WTC11 (cell line): ENCODE results near the gene FZR1. TPM values are rescaled to one million over a fixed set of nuclear protein-coding genes. Genes with fewer than 3 reads are reported as not detected.
A peak's percentile ranks its signal among the peaks of the same experiment; 100 is the strongest.

Source experiments
- ATF6 ChIP-seq: sonication (generic); formaldehyde crosslinking; IDR thresholded peaks from 2 replicates; pipeline ENCODE4 v1.8.1; 2023; ENCODE audit warnings: mild to moderate bottlenecking, missing genetic modification reagents
- CBFB ChIP-seq: sonication (generic); formaldehyde crosslinking; IDR thresholded peaks from 2 replicates; pipeline ENCODE4 v1.8.1; 2022; ENCODE audit warnings: mild to moderate bottlenecking, low read depth, missing genetic modification reagents
- CREM ChIP-seq: sonication (generic); formaldehyde crosslinking; IDR thresholded peaks from 2 replicates; pipeline ENCODE4 v1.8.1; 2022; ENCODE audit warnings: mild to moderate bottlenecking, missing genetic modification reagents, moderate library complexity
- E2F5 ChIP-seq: sonication (generic); formaldehyde crosslinking; IDR thresholded peaks from 2 replicates; pipeline ENCODE4 v1.8.1; 2022; ENCODE audit warnings: mild to moderate bottlenecking, moderate library complexity, missing genetic modification reagents
- FOXK1 ChIP-seq: sonication (generic); formaldehyde crosslinking; IDR thresholded peaks from 2 replicates; pipeline ENCODE4 v1.8.0; 2022; ENCODE audit warnings: mild to moderate bottlenecking, moderate library complexity, missing genetic modification reagents
- GRHL2 ChIP-seq: fragments of 250-450 bp; sonication (Bioruptor Pico); IDR thresholded peaks from 2 replicates; pipeline ENCODE4 v1.8.0; 2022; ENCODE audit warnings: mild to moderate bottlenecking, moderate library complexity; ENCODE audit not compliant: insufficient replicate concordance, severe bottlenecking
- HMGXB4 ChIP-seq: sonication (generic); formaldehyde crosslinking; IDR thresholded peaks from 2 replicates; pipeline ENCODE4 v1.8.1; 2023; ENCODE audit warnings: mild to moderate bottlenecking, moderate library complexity, missing genetic modification reagents
- MLX ChIP-seq: sonication (generic); formaldehyde crosslinking; IDR thresholded peaks from 2 replicates; pipeline ENCODE4 v1.8.1; 2023; ENCODE audit warnings: mild to moderate bottlenecking, missing genetic modification reagents, moderate library complexity
- PRDM15 ChIP-seq: sonication (generic); formaldehyde crosslinking; IDR thresholded peaks from 2 replicates; pipeline ENCODE4 v1.8.0; 2022; ENCODE audit warnings: missing genetic modification reagents
- SMAD4 ChIP-seq: sonication (generic); formaldehyde crosslinking; IDR thresholded peaks from 2 replicates; pipeline ENCODE4 v1.8.0; 2022; ENCODE audit warnings: mild to moderate bottlenecking, missing genetic modification reagents
- SP1 ChIP-seq: sonication (generic); formaldehyde crosslinking; conservative IDR thresholded peaks from 2 replicates; pipeline ENCODE4 v1.8.1; 2022; ENCODE audit warnings: missing genetic modification reagents
- USF1 ChIP-seq: sonication (generic); formaldehyde crosslinking; IDR thresholded peaks from 2 replicates; pipeline ENCODE4 v1.8.0; 2022; ENCODE audit warnings: mild to moderate bottlenecking, missing genetic modification reagents
- ZNF416 ChIP-seq: fragments of 250-450 bp; sonication (Bioruptor Pico); IDR thresholded peaks from 2 replicates; pipeline ENCODE4 v1.9.0; 2021; ENCODE audit warnings: mild to moderate bottlenecking, inconsistent platforms
- ZNF532 ChIP-seq: fragments of 250-450 bp; sonication (Bioruptor Pico); IDR thresholded peaks from 2 replicates; pipeline ENCODE4 v1.9.0; 2021; ENCODE audit warnings: mild to moderate bottlenecking, borderline replicate concordance
- total RNA-seq: library from RNA; stranded (reverse); gene quantifications from 3 replicates; pipeline ENCODE4 v1.2.3, GENCODE V29; 2021
- TF ChIP-seq, protein P1 (sequence below): sonication (generic); formaldehyde crosslinking; IDR thresholded peaks from 2 replicates; pipeline ENCODE4 v1.8.0; 2022; ENCODE audit warnings: mild to moderate bottlenecking, missing genetic modification reagents

Gene FZR1
- total RNA-seq, 1 experiment from 2014 or later, result 60.8 TPM

DNA sequence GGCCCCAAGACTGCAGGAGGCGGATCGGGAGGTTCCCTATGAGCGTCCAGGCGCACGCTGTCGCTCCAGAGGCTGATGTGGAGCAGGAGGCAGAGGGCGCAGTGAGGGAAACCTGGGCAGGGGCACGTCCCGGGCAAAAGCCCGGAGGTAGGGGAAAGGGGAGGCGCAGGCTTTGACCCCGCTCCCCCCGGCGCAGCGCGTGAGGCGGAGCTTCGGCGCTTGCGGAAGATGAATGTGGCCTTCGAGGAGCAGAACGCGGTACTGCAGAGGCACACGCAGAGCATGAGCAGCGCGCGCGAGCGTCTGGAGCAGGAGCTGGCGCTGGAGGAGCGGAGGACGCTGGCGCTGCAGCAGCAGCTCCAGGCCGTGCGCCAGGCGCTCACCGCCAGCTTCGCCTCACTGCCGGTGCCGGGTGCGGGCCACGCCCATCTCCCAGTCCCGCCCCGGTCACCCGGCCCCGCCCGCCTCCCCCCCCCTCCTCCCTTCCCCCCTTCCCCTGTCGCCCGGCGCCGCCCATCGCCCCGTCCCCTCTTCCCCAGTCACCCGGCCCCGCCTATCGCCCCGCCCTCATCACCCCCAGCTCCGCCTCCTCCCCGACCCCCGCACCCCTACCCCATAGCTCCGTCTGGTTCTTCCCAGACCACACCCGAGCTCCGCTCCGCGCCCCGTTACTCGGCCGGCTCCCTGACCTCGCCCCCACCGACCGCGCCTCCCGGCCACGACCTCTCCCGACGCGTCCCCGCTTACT is 70.8 kb downstream of the FZR1 start (continued):
- TF ChIP-seq ZNF532 (CRISPR knock-in tag), result 0 out of 2 replicates have a peak, but pooled peaks have one; percentile 24
- TF ChIP-seq SMAD4, result no peak
- TF ChIP-seq GRHL2, result no peak
- TF ChIP-seq CBFB (CRISPR knock-in tag), result 0 out of 2 replicates have a peak, but pooled peaks have one; percentile 71
- TF ChIP-seq CREM (CRISPR knock-in tag), result no peak
- TF ChIP-seq ZNF416, result 0 out of 2 replicates have a peak, but pooled peaks have one; percentile 55
- 0 out of 2 replicates have a peak, but pooled peaks have one; percentile 52 for TF ChIP-seq HMGXB4 (CRISPR knock-in tag)
- 0 out of 2 replicates have a peak, but pooled peaks have one; percentile 29 for TF ChIP-seq FOXK1 (CRISPR knock-in tag)
- 0 out of 2 replicates have a peak, but pooled peaks have one; percentile 50 for TF ChIP-seq MLX (CRISPR knock-in tag)
- peak; percentile 26; the same call in 1 of the 2 replicates for TF ChIP-seq USF1 (CRISPR knock-in tag)
- TF ChIP-seq, protein P1, sequence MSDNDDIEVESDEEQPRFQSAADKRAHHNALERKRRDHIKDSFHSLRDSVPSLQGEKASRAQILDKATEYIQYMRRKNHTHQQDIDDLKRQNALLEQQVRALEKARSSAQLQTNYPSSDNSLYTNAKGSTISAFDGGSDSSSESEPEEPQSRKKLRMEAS (CRISPR knock-in tag), result peak; percentile 74
- TF ChIP-seq SP1 (CRISPR knock-in tag), result peak; percentile 66
- peak; percentile 92 for TF ChIP-seq PRDM15 (CRISPR knock-in tag)
- TF ChIP-seq ATF6 (CRISPR knock-in tag), result no peak
- 0 out of 2 replicates have a peak, but pooled peaks have one; percentile 51 for TF ChIP-seq E2F5 (CRISPR knock-in tag)
- TF ChIP-seq, all 79 proteins: peak for 17
